HG02840 (cell line): Measurements from ENCODE around the gene MN1.

ENCODE experiments used
- ATAC-seq: cut with Tn5 transposase; IDR thresholded peaks from one replicate; pipeline ENCODE4 v1.9.1; 2021; ENCODE audit warnings: mild to moderate bottlenecking, moderate library complexity, moderate number of reproducible peaks; ENCODE audit not compliant: unreplicated experiment, low FRiP score

The MN1 gene

GRCh38 chr22:27800250-27801201 is 1.0 kb downstream of the MN1 start:
- ATAC-seq: no peak

- no peak for ATAC-seq
These were observed 1.7 kb downstream of the MN1 start for GRCh38 chr22:27799827-27800249.

- ATAC-seq: no peak
These were observed 2.3 kb downstream of the MN1 start for GRCh38 chr22:27799015-27799826.

GRCh38 chr22:27798511-27799014 is 3.0 kb downstream of the MN1 start:
- ATAC-seq: no peak

GRCh38 chr22:27797520-27798391 is 3.8 kb downstream of the MN1 start:
- ATAC-seq: no peak

- no peak for ATAC-seq
These were observed 4.6 kb downstream of the MN1 start for GRCh38 chr22:27796829-27797519.

GRCh38 chr22:27795696-27796517 is 5.6 kb downstream of the MN1 start:
- ATAC-seq: no peak

- no peak for ATAC-seq
These were observed 6.5 kb downstream of the MN1 start for GRCh38 chr22:27795053-27795452.

- ATAC-seq: no peak
These were observed 7.3 kb downstream of the MN1 start for GRCh38 chr22:27794226-27794625.

- ATAC-seq: no peak
These were observed 8.0 kb downstream of the MN1 start for GRCh38 chr22:27793576-27793975.

- ATAC-seq: no peak
These were observed 8.9 kb downstream of the MN1 start for GRCh38 chr22:27792452-27793161.

GRCh38 chr22:27791859-27792241 is 9.7 kb downstream of the MN1 start:
- ATAC-seq: no peak

- ATAC-seq: no peak
These were observed 10.2 kb downstream of the MN1 start for GRCh38 chr22:27791159-27791858.

GRCh38 chr22:27790376-27791158 is 11.0 kb downstream of the MN1 start:
- no peak for ATAC-seq

- ATAC-seq: no peak
These were observed 12.9 kb downstream of the MN1 start for GRCh38 chr22:27788500-27789288.

- no peak for ATAC-seq
These were observed 14.6 kb downstream of the MN1 start for GRCh38 chr22:27786965-27787364.
